Measurements from ENCODE around the gene RAB9B. TPM values are rescaled to one million over a fixed set of nuclear protein-coding genes. Genes with fewer than 3 reads are reported as not detected.

Gene RAB9B
- polyA plus RNA-seq, 3 donors: 0.01 to 0.08 TPM; not detected in 1

DNA sequence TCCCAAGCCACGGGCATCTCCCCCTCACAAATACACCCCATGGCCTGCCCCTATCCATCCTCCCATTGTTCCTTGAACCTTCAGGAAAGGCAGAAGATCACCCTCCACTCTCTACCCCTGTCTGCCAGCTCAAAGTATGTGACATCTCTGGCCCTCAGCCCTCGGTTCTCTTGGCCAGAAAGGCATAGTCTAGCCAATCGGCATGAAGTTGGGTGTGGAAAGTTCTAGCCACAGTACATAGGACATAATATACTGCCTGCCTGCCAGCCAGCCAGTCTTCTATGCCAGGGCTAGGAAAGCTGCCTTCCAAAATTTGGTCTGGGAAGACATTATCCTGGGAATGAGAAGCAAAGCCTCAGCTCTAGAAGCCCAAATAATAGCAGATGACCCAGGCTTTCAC is 58.6 kb downstream of the RAB9B start:
- H3K79me2 ChIP-seq (ENCODE audit: insufficient read depth, low read length): no peaks in the 10 kb centered on the region
- no peak overlapping the region for H3K27ac Mint-ChIP-seq
- no peak overlapping the region for H3K4me2 ChIP-seq (replicated peaks; ENCODE audit: extremely low read depth, low read length, poor library complexity, severe bottlenecking)
- no CpG with 5 or more reads among the region's 3 CpGs for WGBS (ENCODE audit: insufficient coverage)
- H3K36me3 ChIP-seq (replicated peaks in 1 of 2; ENCODE audit: control insufficient read depth in 1 of 2, insufficient read depth in 2 of 2, low read length in 2 of 2): no peaks in the 10 kb centered on the region
- peaks cover 0 to 2% (median 0%) of the 10 kb centered on the region in 7 donors for H3K9me3 Mint-ChIP-seq
- H3K27me3 Mint-ChIP-seq (ENCODE audit: low read depth in 3 of 3): peaks cover 0 to 10% (median 2%) of the 10 kb centered on the region in 3 donors
- H3K4me1 Mint-ChIP-seq: no peaks in the 10 kb centered on the region
- no peak overlapping the region for H2AFZ ChIP-seq (ENCODE audit: insufficient read depth, low read depth, low read length, poor library complexity, severe bottlenecking)
- H3K9me3 ChIP-seq (replicated peaks in 1 of 2; ENCODE audit: control insufficient read depth in 1 of 2, insufficient read depth in 1 of 2, low read length in 2 of 2): no peaks in the 10 kb centered on the region
- H3K36me3 Mint-ChIP-seq: no peaks in the 10 kb centered on the region
- H4K20me1 ChIP-seq (ENCODE audit: insufficient read depth, low read length): no peaks in the 10 kb centered on the region
- intact Hi-C loops (cut with micrococcal nuclease): no loop called here
- H3K4me1 ChIP-seq (ENCODE audit: control insufficient read depth in 1 of 2, insufficient read depth in 2 of 2, low read length in 2 of 2): no peaks in the 10 kb centered on the region
- H3K4me3 Mint-ChIP-seq: no peak overlapping the region
- H3K27me3 ChIP-seq (ENCODE audit: control insufficient read depth in 2 of 2, insufficient read depth in 2 of 2, low read length in 2 of 2): peaks cover 0 to 2% of the 10 kb centered on the region in 2 donors
- DNase-seq: no peak
- no peak overlapping the region for H3K9ac ChIP-seq (ENCODE audit: insufficient read depth, low read length, poor library complexity, severe bottlenecking)
- no peak overlapping the region for H3K27ac ChIP-seq (ENCODE audit: low read depth in 1 of 2, low read length in 2 of 2)
- TF ChIP-seq, protein P1, sequence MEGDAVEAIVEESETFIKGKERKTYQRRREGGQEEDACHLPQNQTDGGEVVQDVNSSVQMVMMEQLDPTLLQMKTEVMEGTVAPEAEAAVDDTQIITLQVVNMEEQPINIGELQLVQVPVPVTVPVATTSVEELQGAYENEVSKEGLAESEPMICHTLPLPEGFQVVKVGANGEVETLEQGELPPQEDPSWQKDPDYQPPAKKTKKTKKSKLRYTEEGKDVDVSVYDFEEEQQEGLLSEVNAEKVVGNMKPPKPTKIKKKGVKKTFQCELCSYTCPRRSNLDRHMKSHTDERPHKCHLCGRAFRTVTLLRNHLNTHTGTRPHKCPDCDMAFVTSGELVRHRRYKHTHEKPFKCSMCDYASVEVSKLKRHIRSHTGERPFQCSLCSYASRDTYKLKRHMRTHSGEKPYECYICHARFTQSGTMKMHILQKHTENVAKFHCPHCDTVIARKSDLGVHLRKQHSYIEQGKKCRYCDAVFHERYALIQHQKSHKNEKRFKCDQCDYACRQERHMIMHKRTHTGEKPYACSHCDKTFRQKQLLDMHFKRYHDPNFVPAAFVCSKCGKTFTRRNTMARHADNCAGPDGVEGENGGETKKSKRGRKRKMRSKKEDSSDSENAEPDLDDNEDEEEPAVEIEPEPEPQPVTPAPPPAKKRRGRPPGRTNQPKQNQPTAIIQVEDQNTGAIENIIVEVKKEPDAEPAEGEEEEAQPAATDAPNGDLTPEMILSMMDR (IDR thresholded peaks at IDR 0.05): no peak
- H3K4me3 ChIP-seq (replicated peaks in 1 of 3; ENCODE audit: low read depth in 2 of 3, low read length in 3 of 3): no peak overlapping the region

Small RNA genes within 50 kb of the gene (small RNA-seq; reads per million reads assigned to genes)
- gene RNA5SP511 (ENCODE audit: insufficient read length, low read depth): not detected

Other genes starting within 250 kb of the RAB9B start
- 10 to 100 TPM in 1 of 3 donors, 1 to 10 TPM in 2; 3.0 to 10.7 (median 8.5) TPM for gene TCEAL4, start 246.7 kb downstream of the RAB9B start, polyA plus RNA-seq
- 1 to 10 TPM; 1.8 to 3.7 (median 2.1) TPM for gene TCEAL3, start 224.3 kb downstream of the RAB9B start, polyA plus RNA-seq
- gene TCEAL1, start 203.3 kb downstream of the RAB9B start, polyA plus RNA-seq: 10 to 100 TPM in 1 of 3 donors, 1 to 10 TPM in 2; 5.5 to 11.4 (median 5.8) TPM
- gene MORF4L2, start 145.6 kb downstream of the RAB9B start, polyA plus RNA-seq: 10 to 100 TPM; 83.5 to 86.4 (median 83.9) TPM
- gene TMEM31, start 121.3 kb downstream of the RAB9B start, polyA plus RNA-seq: not detected
- not detected for gene PLP1, start 55.4 kb downstream of the RAB9B start, polyA plus RNA-seq
- gene TMSB15B, start 130.4 kb upstream of the RAB9B start, polyA plus RNA-seq: 1 to 10 TPM; 1.1 to 2.2 (median 2.0) TPM
- gene H2BW1, start 181.5 kb upstream of the RAB9B start, polyA plus RNA-seq: not detected
- gene H2BW2, start 207.7 kb upstream of the RAB9B start, polyA plus RNA-seq: not detected
- under 1 TPM in 1 of 3 donors, not detected in 2; 0.21 TPM for gene TMSB15C, start 244.0 kb upstream of the RAB9B start, polyA plus RNA-seq

Data from CD14-positive monocyte (primary cell).